ENCODE data around the gene AFF4.

The AFF4 gene

GRCh38 chr5:132927355-132928061 is 35.9 kb downstream of the AFF4 start:
- TF ChIP-seq YY1 (IDR thresholded peaks at IDR 0.05; ENCODE audit: insufficient read depth, insufficient read length) (no peak), SUZ12 (IDR thresholded peaks at IDR 0.05; ENCODE audit: extremely low read depth, insufficient read depth, insufficient read length) (no peak), ZNF274 (IDR thresholded peaks at IDR 0.05; ENCODE audit: low read depth, low read length) (no peak)
- Histone ChIP-seq H3K4me3 (ENCODE audit: insufficient read length, low read depth) (no peak overlapping the region), H3K27me3 (ENCODE audit: insufficient read depth, insufficient read length) (no peaks in the 10 kb centered on the region), H3K36me3 (ENCODE audit: insufficient read depth, insufficient read length, low read length) (peaks cover 67% of the 10 kb centered on the region), H3K9me3 (ENCODE audit: insufficient read depth, low read length) (no peaks in the 10 kb centered on the region), H3K4me1 (ENCODE audit: insufficient read depth, insufficient read length) (no peaks in the 10 kb centered on the region), H3K9ac (ENCODE audit: insufficient read length, low read depth) (no peak overlapping the region)
- no peak for DNase-seq (ENCODE audit: low read depth, low spot score)

- Histone ChIP-seq H3K4me3 (ENCODE audit: insufficient read length, low read depth) (no peak overlapping the region), H3K27me3 (ENCODE audit: insufficient read depth, insufficient read length) (no peaks in the 10 kb centered on the region), H3K9me3 (ENCODE audit: insufficient read depth, low read length) (no peaks in the 10 kb centered on the region), H3K9ac (ENCODE audit: insufficient read length, low read depth) (no peak overlapping the region), H3K4me1 (ENCODE audit: insufficient read depth, insufficient read length) (no peaks in the 10 kb centered on the region), H3K36me3 (ENCODE audit: insufficient read depth, insufficient read length, low read length) (peaks cover 56% of the 10 kb centered on the region)
- no peak for DNase-seq (ENCODE audit: low read depth, low spot score)
- no peak for TF ChIP-seq ZNF274 (IDR thresholded peaks at IDR 0.05; ENCODE audit: low read depth, low read length)
- no peak for TF ChIP-seq YY1 (IDR thresholded peaks at IDR 0.05; ENCODE audit: insufficient read depth, insufficient read length)
These were observed 37.0 kb downstream of the AFF4 start for GRCh38 chr5:132926437-132926836.

- DNase-seq (ENCODE audit: low read depth, low spot score), result no peak
- Histone ChIP-seq H3K4me3 (ENCODE audit: insufficient read length, low read depth) (no peak overlapping the region), H3K9me3 (ENCODE audit: insufficient read depth, low read length) (no peaks in the 10 kb centered on the region), H3K4me1 (ENCODE audit: insufficient read depth, insufficient read length) (no peaks in the 10 kb centered on the region), H3K36me3 (ENCODE audit: insufficient read depth, insufficient read length, low read length) (peaks cover 29% of the 10 kb centered on the region), H3K27me3 (ENCODE audit: insufficient read depth, insufficient read length) (no peaks in the 10 kb centered on the region), H3K9ac (ENCODE audit: insufficient read length, low read depth) (no peak overlapping the region)
- TF ChIP-seq ZNF274 (IDR thresholded peaks at IDR 0.05; ENCODE audit: low read depth, low read length) (no peak), SUZ12 (IDR thresholded peaks at IDR 0.05; ENCODE audit: extremely low read depth, insufficient read depth, insufficient read length) (no peak), YY1 (IDR thresholded peaks at IDR 0.05; ENCODE audit: insufficient read depth, insufficient read length) (no peak)
These were observed 47.3 kb downstream of the AFF4 start for GRCh38 chr5:132916086-132916485.

- Histone ChIP-seq H3K9me3 (ENCODE audit: insufficient read depth, low read length) (no peaks in the 10 kb centered on the region), H3K27me3 (ENCODE audit: insufficient read depth, insufficient read length) (no peaks in the 10 kb centered on the region)
- DNase-seq (ENCODE audit: low read depth, low spot score), result no peak
These were observed 47.8 kb downstream of the AFF4 start for GRCh38 chr5:132915681-132916080.

GRCh38 chr5:132909702-132910101 is 53.7 kb downstream of the AFF4 start:
- no peaks in the 10 kb centered on the region for H3K27me3 ChIP-seq (ENCODE audit: insufficient read depth, insufficient read length)
- H3K4me3 ChIP-seq (ENCODE audit: insufficient read length, low read depth), result no peak overlapping the region
- no peak overlapping the region for H3K9ac ChIP-seq (ENCODE audit: insufficient read length, low read depth)
- H3K4me1 ChIP-seq (ENCODE audit: insufficient read depth, insufficient read length), result no peaks in the 10 kb centered on the region
- peaks cover 37% of the 10 kb centered on the region for H3K36me3 ChIP-seq (ENCODE audit: insufficient read depth, insufficient read length, low read length)
- no peak for TF ChIP-seq SUZ12 (IDR thresholded peaks at IDR 0.05; ENCODE audit: extremely low read depth, insufficient read depth, insufficient read length)
- TF ChIP-seq YY1 (IDR thresholded peaks at IDR 0.05; ENCODE audit: insufficient read depth, insufficient read length), result no peak
- no peak for TF ChIP-seq ZNF274 (IDR thresholded peaks at IDR 0.05; ENCODE audit: low read depth, low read length)
- H3K9me3 ChIP-seq (ENCODE audit: insufficient read depth, low read length), result no peaks in the 10 kb centered on the region
- no peak for DNase-seq (ENCODE audit: low read depth, low spot score)

More at GRCh38 chr5:132915681-132916080, 47.8 kb downstream of the AFF4 start:
- no peaks in the 10 kb centered on the region for H3K4me1 ChIP-seq (ENCODE audit: insufficient read depth, insufficient read length)
- no peak for TF ChIP-seq YY1 (IDR thresholded peaks at IDR 0.05; ENCODE audit: insufficient read depth, insufficient read length)
- TF ChIP-seq SUZ12 (IDR thresholded peaks at IDR 0.05; ENCODE audit: extremely low read depth, insufficient read depth, insufficient read length), result no peak
- TF ChIP-seq ZNF274 (IDR thresholded peaks at IDR 0.05; ENCODE audit: low read depth, low read length), result no peak
- no peak overlapping the region for H3K4me3 ChIP-seq (ENCODE audit: insufficient read length, low read depth)
- H3K36me3 ChIP-seq (ENCODE audit: insufficient read depth, insufficient read length, low read length), result peaks cover 29% of the 10 kb centered on the region
- no peak overlapping the region for H3K9ac ChIP-seq (ENCODE audit: insufficient read length, low read depth)

- no peaks in the 10 kb centered on the region for H3K27me3 ChIP-seq (ENCODE audit: insufficient read depth, insufficient read length)
- H3K9ac ChIP-seq (ENCODE audit: insufficient read length, low read depth), result no peak overlapping the region
- H3K4me3 ChIP-seq (ENCODE audit: insufficient read length, low read depth), result no peak overlapping the region
- no peak for DNase-seq (ENCODE audit: low read depth, low spot score)
- peaks cover 37% of the 10 kb centered on the region for H3K36me3 ChIP-seq (ENCODE audit: insufficient read depth, insufficient read length, low read length)
- TF ChIP-seq SUZ12 (IDR thresholded peaks at IDR 0.05; ENCODE audit: extremely low read depth, insufficient read depth, insufficient read length) (no peak), YY1 (IDR thresholded peaks at IDR 0.05; ENCODE audit: insufficient read depth, insufficient read length) (no peak), ZNF274 (IDR thresholded peaks at IDR 0.05; ENCODE audit: low read depth, low read length) (no peak)
- H3K4me1 ChIP-seq (ENCODE audit: insufficient read depth, insufficient read length), result no peaks in the 10 kb centered on the region
- no peaks in the 10 kb centered on the region for H3K9me3 ChIP-seq (ENCODE audit: insufficient read depth, low read length)
These were observed 56.3 kb downstream of the AFF4 start for GRCh38 chr5:132907161-132907560.

GRCh38 chr5:132905938-132906337 is 57.5 kb downstream of the AFF4 start:
- TF ChIP-seq ZNF274 (IDR thresholded peaks at IDR 0.05; ENCODE audit: low read depth, low read length) (no peak), YY1 (IDR thresholded peaks at IDR 0.05; ENCODE audit: insufficient read depth, insufficient read length) (no peak), SUZ12 (IDR thresholded peaks at IDR 0.05; ENCODE audit: extremely low read depth, insufficient read depth, insufficient read length) (no peak)
- Histone ChIP-seq H3K9me3 (ENCODE audit: insufficient read depth, low read length) (no peaks in the 10 kb centered on the region), H3K4me1 (ENCODE audit: insufficient read depth, insufficient read length) (no peaks in the 10 kb centered on the region), H3K4me3 (ENCODE audit: insufficient read length, low read depth) (no peak overlapping the region), H3K36me3 (ENCODE audit: insufficient read depth, insufficient read length, low read length) (peaks cover 43% of the 10 kb centered on the region), H3K27me3 (ENCODE audit: insufficient read depth, insufficient read length) (no peaks in the 10 kb centered on the region), H3K9ac (ENCODE audit: insufficient read length, low read depth) (no peak overlapping the region)
- DNase-seq (ENCODE audit: low read depth, low spot score), result no peak

Measured in NT2/D1 (cell line).